Tibial nerve (tissue), 4 donors: ENCODE data around the gene FAM107B. TPM values are rescaled to one million over a fixed set of nuclear protein-coding genes. Genes with fewer than 3 reads are reported as not detected.
"Not testable (repeated sequence)": the region's sequence is repeated elsewhere in the genome, so short reads cannot be mapped to it uniquely, and the experiment has no call there.

Experiments used
- DNase-seq, 2 donors: peaks; one replicate each; pipeline ENCODE4 v3.0.0-alpha.2; 2019; ENCODE audit warnings: low spot score in 2 of 2
- H3K27ac ChIP-seq, 4 donors: fragments of 200-600 bp; sonication (generic) in 3 of 4; one replicate each; pipeline ENCODE4 v1.5.1; 2017 to 2019; ENCODE audit warnings: mild to moderate bottlenecking in 1 of 4
- H3K27me3 ChIP-seq, 2 donors: fragments of 200-600 bp; sonication (generic) in 1 of 2; one replicate each; pipeline versions ENCODE4 v1.5.1 to v1.6.0; 2017 to 2019
- H3K36me3 ChIP-seq, 3 donors: fragments of 200-600 bp; sonication (generic); one replicate each; pipeline ENCODE4 v1.5.1; 2018 to 2019
- H3K4me1 ChIP-seq, 4 donors: fragments of 200-600 bp; sonication (generic) in 3 of 4; one replicate each; pipeline ENCODE4 v1.5.1; 2017 to 2019
- H3K4me3 ChIP-seq, 4 donors: fragments of 200-600 bp; sonication (generic) in 3 of 4; one replicate each; pipeline ENCODE4 v1.5.1; 2017 to 2019; ENCODE audit warnings: mild to moderate bottlenecking in 1 of 4, moderate library complexity in 1 of 4
- H3K9me3 ChIP-seq, 4 donors: fragments of 200-600 bp; sonication (generic) in 3 of 4; one replicate each; pipeline ENCODE4 v1.5.1; 2017 to 2019
- EP300 ChIP-seq, 2 donors: sonication (generic); formaldehyde crosslinking; IDR thresholded peaks; one replicate each; pipeline ENCODE4 v1.6.1; 2017; ENCODE audit warnings: antibody characterized with exemption in 2 of 2, mild to moderate bottlenecking in 1 of 2
- POLR2A ChIP-seq, 2 donors: fragments of 450-650 bp; IDR thresholded peaks; one replicate each; pipeline ENCODE4 v1.6.1; 2017; ENCODE audit warnings: antibody characterized with exemption in 2 of 2, mild to moderate bottlenecking in 2 of 2, moderate library complexity in 2 of 2
- WGBS, 2 donors: methylation state at CpG; one replicate each; pipeline ENCODE4 v1.1.5; 2018; 5-methylcytosine and 5-hydroxymethylcytosine counted together
- total RNA-seq, 4 donors: library from RNA; depleted of rRNA; stranded (reverse); fragments of >200 nt; gene quantifications; one replicate each; pipeline ENCODE4 v1.1.0, GENCODE V29; 2016
- TF ChIP-seq, protein P1 (sequence below), 5 experiments: fragments of 200-600 bp in 3 of 5; fragments of 450-650 bp in 2 of 5; sonication (generic) in 3 of 5; IDR thresholded peaks; one replicate each; pipeline ENCODE4 v1.5.1; 2016 to 2019; ENCODE audit warnings: antibody characterized with exemption in 5 of 5, mild to moderate bottlenecking in 3 of 5, moderate library complexity in 2 of 5

The FAM107B gene
- total RNA-seq, 4 donors from 2014 or later, result 9.8 to 26.7 (median 16.9) TPM

DNA sequence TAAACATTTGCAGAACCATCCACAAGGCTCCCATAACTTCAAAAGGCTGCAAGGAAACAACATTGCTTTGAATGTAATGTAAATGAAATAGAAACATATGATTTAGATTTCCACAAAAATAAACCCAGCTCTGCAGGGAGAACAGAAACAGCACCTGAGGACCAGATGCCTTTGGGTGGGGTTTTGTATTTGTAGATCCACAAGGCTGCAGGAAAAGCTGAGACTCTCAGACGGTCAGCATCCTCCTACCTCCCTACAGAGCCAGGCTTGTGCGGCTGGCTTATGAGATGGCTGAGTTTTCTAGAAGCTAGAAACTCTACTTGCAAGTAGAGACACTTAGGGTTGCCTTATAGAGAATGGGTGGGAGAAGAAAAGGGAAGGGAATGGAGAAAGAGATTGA, 49.8 kb downstream of the FAM107B start:
- Histone ChIP-seq H3K27ac (no peak overlapping the region), H3K27me3 (no peaks in the 10 kb centered on the region), H3K4me1 (peaks cover 0 to 14% (median 0%) of the 10 kb centered on the region in 4 donors), H3K9me3 (no peaks in the 10 kb centered on the region), H3K36me3 (no peaks in the 10 kb centered on the region), H3K4me3 (no peak overlapping the region)
- WGBS, 2 donors, result 68 to 79% methylated on average over 2 of the region's 2 CpGs
- DNase-seq, result no peak
- TF ChIP-seq, protein P1, sequence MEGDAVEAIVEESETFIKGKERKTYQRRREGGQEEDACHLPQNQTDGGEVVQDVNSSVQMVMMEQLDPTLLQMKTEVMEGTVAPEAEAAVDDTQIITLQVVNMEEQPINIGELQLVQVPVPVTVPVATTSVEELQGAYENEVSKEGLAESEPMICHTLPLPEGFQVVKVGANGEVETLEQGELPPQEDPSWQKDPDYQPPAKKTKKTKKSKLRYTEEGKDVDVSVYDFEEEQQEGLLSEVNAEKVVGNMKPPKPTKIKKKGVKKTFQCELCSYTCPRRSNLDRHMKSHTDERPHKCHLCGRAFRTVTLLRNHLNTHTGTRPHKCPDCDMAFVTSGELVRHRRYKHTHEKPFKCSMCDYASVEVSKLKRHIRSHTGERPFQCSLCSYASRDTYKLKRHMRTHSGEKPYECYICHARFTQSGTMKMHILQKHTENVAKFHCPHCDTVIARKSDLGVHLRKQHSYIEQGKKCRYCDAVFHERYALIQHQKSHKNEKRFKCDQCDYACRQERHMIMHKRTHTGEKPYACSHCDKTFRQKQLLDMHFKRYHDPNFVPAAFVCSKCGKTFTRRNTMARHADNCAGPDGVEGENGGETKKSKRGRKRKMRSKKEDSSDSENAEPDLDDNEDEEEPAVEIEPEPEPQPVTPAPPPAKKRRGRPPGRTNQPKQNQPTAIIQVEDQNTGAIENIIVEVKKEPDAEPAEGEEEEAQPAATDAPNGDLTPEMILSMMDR (IDR thresholded peaks at IDR 0.05), result no peak

DNA sequence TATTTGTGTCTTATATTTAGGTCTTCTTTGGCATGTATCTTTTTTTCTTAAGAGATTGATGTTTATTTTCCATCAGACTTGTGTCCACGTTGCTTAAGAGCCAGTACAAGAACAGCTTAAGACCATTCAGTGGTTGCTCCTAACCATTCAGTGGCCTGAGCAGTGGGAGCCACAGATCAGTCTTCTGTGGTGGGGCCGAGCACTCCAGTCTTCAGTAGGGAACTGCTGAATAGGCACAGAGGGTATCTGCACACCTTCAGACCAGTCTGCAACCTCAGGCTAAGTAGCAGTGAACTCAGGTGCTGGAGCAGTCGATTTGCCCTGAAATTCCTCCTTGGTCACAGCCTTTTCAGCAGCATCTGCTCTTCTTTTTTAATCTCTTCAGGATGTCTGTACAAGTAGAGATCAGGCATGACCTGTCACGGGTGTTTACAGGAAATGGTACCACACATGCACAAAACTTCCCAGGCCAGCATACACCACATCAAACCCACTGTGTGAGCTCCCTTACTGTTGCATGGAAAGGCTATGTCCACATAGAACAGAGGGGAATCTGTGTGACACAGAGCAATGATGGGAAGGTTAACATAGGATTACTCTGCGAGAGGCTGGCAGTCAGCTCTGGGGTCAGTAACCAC, 51.5 kb downstream of the FAM107B start:
- Histone ChIP-seq H3K27ac (no peak overlapping the region), H3K36me3 (no peaks in the 10 kb centered on the region), H3K4me3 (no peak overlapping the region), H3K27me3 (no peaks in the 10 kb centered on the region), H3K9me3 (no peaks in the 10 kb centered on the region), H3K4me1 (peaks cover 0 to 9% (median 0%) of the 10 kb centered on the region in 4 donors)
- TF ChIP-seq POLR2A (IDR thresholded peaks at IDR 0.05), result no peak
- TF ChIP-seq EP300 (IDR thresholded peaks at IDR 0.05), result no peak
- TF ChIP-seq, protein P1 (IDR thresholded peaks at IDR 0.05), result no peak
- WGBS, 2 donors, result 77 to 79% methylated on average over 5 of the region's 5 CpGs
- no peak for DNase-seq

DNA sequence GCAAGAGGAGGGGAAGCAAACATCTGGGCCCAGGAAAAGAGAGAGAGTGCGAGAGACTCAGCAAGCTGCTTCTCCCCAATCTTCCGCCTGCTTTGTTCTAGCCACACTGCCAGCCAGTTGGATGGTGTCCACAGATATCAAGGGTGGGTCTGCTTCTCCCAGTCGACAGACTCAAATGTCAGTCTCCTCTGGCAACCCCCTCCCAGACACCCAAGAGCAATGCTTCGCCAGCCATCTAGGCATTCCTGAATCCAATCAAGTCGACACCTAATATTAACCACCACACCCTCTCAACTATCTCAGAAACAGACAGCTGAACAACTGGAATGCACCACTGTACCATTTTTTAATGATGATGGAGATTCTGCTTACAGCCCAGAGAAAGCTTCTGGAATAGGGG, 57.1 kb downstream of the FAM107B start:
- no peak for TF ChIP-seq POLR2A (IDR thresholded peaks at IDR 0.05)
- TF ChIP-seq EP300 (IDR thresholded peaks at IDR 0.05), result no peak
- TF ChIP-seq, protein P1 (IDR thresholded peaks at IDR 0.05), result no peak
- no peak for DNase-seq
- Histone ChIP-seq H3K27ac (no peak overlapping the region), H3K36me3 (no peaks in the 10 kb centered on the region), H3K4me1 (no peaks in the 10 kb centered on the region), H3K27me3 (no peaks in the 10 kb centered on the region), H3K9me3 (no peaks in the 10 kb centered on the region), H3K4me3 (no peak overlapping the region)
- WGBS, 2 donors, result 76 to 78% methylated on average over 5 of the region's 5 CpGs

DNA sequence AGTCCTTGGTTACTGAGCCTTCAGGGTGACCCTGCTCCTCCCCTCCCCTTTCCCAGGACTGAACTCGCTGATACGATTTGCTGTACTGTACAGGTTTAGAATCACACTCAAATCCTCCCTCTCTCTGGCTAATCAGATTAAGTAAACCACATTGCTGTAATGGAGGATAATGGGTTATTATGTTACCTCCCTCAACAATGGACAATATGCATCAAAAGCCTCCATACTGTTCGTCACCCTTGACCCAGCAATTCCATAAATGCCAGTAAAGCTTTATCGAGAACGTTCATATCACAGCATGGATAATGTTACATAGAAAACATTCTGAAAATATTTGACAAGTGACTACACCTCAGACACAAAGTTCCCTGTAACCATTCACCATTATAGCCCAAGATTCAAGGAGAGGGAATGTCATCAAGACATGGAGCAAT, 61.7 kb downstream of the FAM107B start:
- DNase-seq, result no peak
- Histone ChIP-seq H3K9me3 (no peaks in the 10 kb centered on the region), H3K4me1 (no peaks in the 10 kb centered on the region), H3K27me3 (no peaks in the 10 kb centered on the region), H3K4me3 (no peak overlapping the region), H3K27ac (no peak overlapping the region), H3K36me3 (no peaks in the 10 kb centered on the region)
- WGBS, 2 donors, result 46 to 51% methylated on average over 5 of the region's 5 CpGs
- TF ChIP-seq, protein P1 (IDR thresholded peaks at IDR 0.05), result no peak
- no peak for TF ChIP-seq POLR2A (IDR thresholded peaks at IDR 0.05)
- TF ChIP-seq EP300 (IDR thresholded peaks at IDR 0.05), result no peak

DNA sequence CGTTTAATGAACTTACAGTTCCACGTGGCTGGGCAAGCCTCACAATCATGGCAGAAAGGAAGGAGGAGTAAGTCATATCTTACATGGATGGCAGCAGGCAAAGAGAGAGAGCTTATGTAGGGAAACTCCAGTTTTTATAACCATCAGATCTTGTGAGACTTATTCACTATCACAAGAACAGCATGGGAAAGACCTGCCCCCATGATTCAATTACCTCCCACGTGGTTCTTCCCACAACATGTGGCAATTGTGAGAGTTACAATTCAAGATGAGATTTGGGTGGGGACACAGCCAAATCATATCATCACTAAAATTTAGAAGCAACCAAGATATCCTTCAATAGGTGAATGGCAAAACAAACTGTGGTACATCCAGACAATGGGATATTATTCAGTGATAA, 65.4 kb downstream of the FAM107B start:
- H3K4me1 ChIP-seq, H3K27me3 ChIP-seq, H3K27ac ChIP-seq, H3K36me3 ChIP-seq, H3K4me3 ChIP-seq, H3K9me3 ChIP-seq, DNase-seq: not testable (repeated sequence)
- 80 to 90% methylated on average over 3 of the region's 3 CpGs for WGBS, 2 donors

DNA sequence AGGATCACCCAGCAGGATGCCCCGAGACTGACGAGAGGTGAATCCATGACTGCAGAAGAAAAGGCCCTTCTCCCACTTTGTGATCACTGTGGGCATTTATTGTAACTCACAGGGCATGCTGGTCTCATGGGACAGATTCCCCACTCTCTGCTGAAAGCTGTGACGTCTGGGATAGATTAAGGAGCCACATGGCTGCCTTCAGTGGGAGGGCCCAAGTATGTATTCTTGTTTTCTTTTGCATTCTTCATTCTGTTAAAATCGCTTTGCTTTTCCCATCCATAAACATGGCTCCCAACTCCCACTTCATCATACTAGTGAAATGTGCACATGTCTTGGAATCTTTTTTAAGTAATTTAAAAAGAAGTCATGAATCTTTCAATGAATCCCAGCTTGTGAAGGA, 67.2 kb downstream of the FAM107B start:
- no peaks in the 10 kb centered on the region for H3K9me3 ChIP-seq
- no peak for DNase-seq
- H3K27ac ChIP-seq, result no peak overlapping the region
- no peaks in the 10 kb centered on the region for H3K27me3 ChIP-seq
- TF ChIP-seq EP300 (IDR thresholded peaks at IDR 0.05) (no peak), POLR2A (IDR thresholded peaks at IDR 0.05) (no peak)
- TF ChIP-seq, protein P1 (IDR thresholded peaks at IDR 0.05), result no peak
- no peaks in the 10 kb centered on the region for H3K36me3 ChIP-seq
- H3K4me3 ChIP-seq, result no peak overlapping the region
- H3K4me1 ChIP-seq, result no peaks in the 10 kb centered on the region
- 64 to 68% methylated on average over 4 of the region's 4 CpGs for WGBS, 2 donors
